Fibroblast of lung (primary cell): ENCODE results near the gene ZCCHC14. TPM values are rescaled to one million over a fixed set of nuclear protein-coding genes. Genes with fewer than 3 reads are reported as not detected.
"Not testable (repeated sequence)": the region's sequence is repeated elsewhere in the genome, so short reads cannot be mapped to it uniquely, and the experiment has no call there.

Experiments
- DNase-seq, 2 donors: peaks; one replicate each; pipeline versions ENCODE4 v3.0.0 to v3.0.0-alpha.2; 2010; ENCODE audit warnings: low read depth in 2 of 2
- H2AFZ ChIP-seq: 2 replicates; pipeline ENCODE4 v1.5.1; 2012; ENCODE audit warnings: low read length, control low read depth, inconsistent platforms
- H3K27ac ChIP-seq: 2 replicates; pipeline ENCODE4 v1.5.1; 2011; ENCODE audit warnings: low read length, control low read depth; ENCODE audit not compliant: insufficient read depth
- H3K27me3 ChIP-seq: 2 replicates; pipeline ENCODE4 v1.5.1; 2011; ENCODE audit warnings: mild to moderate bottlenecking, low read length; ENCODE audit not compliant: control insufficient read depth, insufficient read depth
- H3K36me3 ChIP-seq: 2 replicates; pipeline ENCODE4 v1.5.1; 2011; ENCODE audit warnings: low read length; ENCODE audit not compliant: control insufficient read depth, insufficient read depth
- H3K4me1 ChIP-seq: 2 replicates; pipeline ENCODE4 v1.5.1; 2011; ENCODE audit warnings: low read length; ENCODE audit not compliant: control insufficient read depth, insufficient read depth; ENCODE audit errors: extremely low read depth
- H3K4me2 ChIP-seq: 2 replicates; pipeline ENCODE4 v1.5.1; 2011; ENCODE audit warnings: low read length, control low read depth; ENCODE audit not compliant: insufficient read depth; ENCODE audit errors: extremely low read depth
- H3K4me3 ChIP-seq, 4 experiments: fragments of 200-600 bp in 1 of 4; sonication (generic) in 1 of 4; replicated peaks in 1 of 4; 2 replicates each; pipeline ENCODE4 v1.5.1; 2011 to 2016; ENCODE audit warnings: low read length in 4 of 4, low read depth in 3 of 4, mild to moderate bottlenecking in 3 of 4, control low read depth in 2 of 4, inconsistent platforms in 1 of 4, mixed read lengths in 1 of 4; ENCODE audit not compliant: insufficient read depth in 1 of 4; ENCODE audit errors: control extremely low read depth in 1 of 4
- H3K79me2 ChIP-seq: 2 replicates; pipeline ENCODE4 v1.5.1; 2012; ENCODE audit warnings: mild to moderate bottlenecking, low read length, inconsistent platforms; ENCODE audit not compliant: control insufficient read depth, insufficient read depth
- H3K9ac ChIP-seq: 2 replicates; pipeline ENCODE4 v1.5.1; 2011; ENCODE audit warnings: mild to moderate bottlenecking, low read length, control low read depth; ENCODE audit not compliant: insufficient read depth
- H3K9me3 ChIP-seq: 2 replicates; pipeline ENCODE4 v1.5.1; 2012; ENCODE audit warnings: low read depth, low read length; ENCODE audit not compliant: control insufficient read depth, insufficient read depth
- H4K20me1 ChIP-seq: 2 replicates; pipeline ENCODE4 v1.5.1; 2011; ENCODE audit warnings: low read length; ENCODE audit not compliant: control insufficient read depth, insufficient read depth; ENCODE audit errors: extremely low read depth
- CTCF ChIP-seq, 2 donors: IDR thresholded peaks in 1 of 2; conservative IDR thresholded peaks in 1 of 2; 1 replicate in 1 of 2; 2 replicates in 1 of 2; pipeline ENCODE4 v1.5.1; 2011 to 2012; ENCODE audit warnings: low read length in 2 of 2, control low read depth in 1 of 2, inconsistent platforms in 1 of 2, low read depth in 1 of 2, mild to moderate bottlenecking in 1 of 2
- EZH2 ChIP-seq: IDR thresholded peaks from 2 replicates; pipeline ENCODE4 v1.5.1; 2012; ENCODE audit warnings: low read length, control low read depth, mild to moderate bottlenecking; ENCODE audit errors: missing control alignments
- polyA plus RNA-seq, 2 donors: library from polyadenylated mRNA; depleted of rRNA in 1 of 2; stranded (reverse) in 1 of 2; unstranded in 1 of 2; fragments of >200 nt; gene quantifications; 2 replicates each; pipeline ENCODE4 v1.2.1, GENCODE V29; 2011 to 2012; ENCODE audit warnings: missing spikeins in 1 of 2
- total RNA-seq: library from RNA; depleted of rRNA; stranded (reverse); fragments of >200 nt; gene quantifications from 2 replicates; pipeline ENCODE4 v1.2.1, GENCODE V29; 2014

The ZCCHC14 gene
- total and polyA plus RNA-seq, 2 donors (not counting 1 experiment from before 2014, with no cell fraction given): 6.4 to 16.3 TPM

- Histone ChIP-seq H3K9ac (no peak overlapping the region), H2AFZ (no peak overlapping the region), H3K36me3 (no peaks in the 10 kb centered on the region), H3K4me2 (no peak overlapping the region), H3K27me3 (no peaks in the 10 kb centered on the region), H3K9me3 (no peaks in the 10 kb centered on the region), H3K79me2 (peaks cover 16% of the 10 kb centered on the region), H3K4me3 (no peak overlapping the region), H3K4me1 (peaks cover 9% of the 10 kb centered on the region), H4K20me1 (no peaks in the 10 kb centered on the region), H3K27ac (no peak overlapping the region)
- no peak for DNase-seq
- TF ChIP-seq EZH2 (no peak), CTCF (conservative IDR thresholded peaks at IDR 0.05 in 1 of 2, IDR thresholded peaks at IDR 0.05 in 1 of 2; ENCODE audit: low read depth in 1 of 2, low read length in 2 of 2) (no peak)
Measured at GRCh38 chr16:87389245-87389644, 103.6 kb downstream of the ZCCHC14 start.

DNA sequence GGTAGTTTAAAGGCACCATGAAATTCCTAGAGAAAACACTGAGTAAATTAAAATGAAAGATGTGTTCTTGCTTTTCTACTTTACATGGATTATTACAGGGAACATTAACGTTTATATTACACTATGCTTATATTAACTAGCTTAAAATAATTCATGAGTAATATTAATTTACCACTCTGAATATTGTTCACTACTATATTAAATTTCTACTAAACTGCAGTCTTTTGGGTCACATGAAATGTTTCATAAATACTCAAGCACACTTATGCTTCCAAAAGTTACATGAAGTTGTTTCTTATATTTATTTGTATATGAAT lies 104.0 kb downstream of the ZCCHC14 start:
- no peak overlapping the region for H2AFZ ChIP-seq
- peak overlapping the region; percentile 74 for H3K27ac ChIP-seq
- H3K27me3 ChIP-seq: no peaks in the 10 kb centered on the region
- H4K20me1 ChIP-seq: no peaks in the 10 kb centered on the region
- TF ChIP-seq EZH2 (no peak), CTCF (conservative IDR thresholded peaks at IDR 0.05 in 1 of 2, IDR thresholded peaks at IDR 0.05 in 1 of 2; ENCODE audit: low read depth in 1 of 2, low read length in 2 of 2) (no peak)
- no peaks in the 10 kb centered on the region for H3K36me3 ChIP-seq
- no peak overlapping the region for H3K9ac ChIP-seq
- H3K4me1 ChIP-seq: peaks cover 6% of the 10 kb centered on the region
- no peak overlapping the region for H3K4me2 ChIP-seq
- H3K9me3 ChIP-seq: no peaks in the 10 kb centered on the region
- H3K4me3 ChIP-seq: no peak overlapping the region
- H3K79me2 ChIP-seq: peaks cover 12% of the 10 kb centered on the region
- no peak for DNase-seq

DNA sequence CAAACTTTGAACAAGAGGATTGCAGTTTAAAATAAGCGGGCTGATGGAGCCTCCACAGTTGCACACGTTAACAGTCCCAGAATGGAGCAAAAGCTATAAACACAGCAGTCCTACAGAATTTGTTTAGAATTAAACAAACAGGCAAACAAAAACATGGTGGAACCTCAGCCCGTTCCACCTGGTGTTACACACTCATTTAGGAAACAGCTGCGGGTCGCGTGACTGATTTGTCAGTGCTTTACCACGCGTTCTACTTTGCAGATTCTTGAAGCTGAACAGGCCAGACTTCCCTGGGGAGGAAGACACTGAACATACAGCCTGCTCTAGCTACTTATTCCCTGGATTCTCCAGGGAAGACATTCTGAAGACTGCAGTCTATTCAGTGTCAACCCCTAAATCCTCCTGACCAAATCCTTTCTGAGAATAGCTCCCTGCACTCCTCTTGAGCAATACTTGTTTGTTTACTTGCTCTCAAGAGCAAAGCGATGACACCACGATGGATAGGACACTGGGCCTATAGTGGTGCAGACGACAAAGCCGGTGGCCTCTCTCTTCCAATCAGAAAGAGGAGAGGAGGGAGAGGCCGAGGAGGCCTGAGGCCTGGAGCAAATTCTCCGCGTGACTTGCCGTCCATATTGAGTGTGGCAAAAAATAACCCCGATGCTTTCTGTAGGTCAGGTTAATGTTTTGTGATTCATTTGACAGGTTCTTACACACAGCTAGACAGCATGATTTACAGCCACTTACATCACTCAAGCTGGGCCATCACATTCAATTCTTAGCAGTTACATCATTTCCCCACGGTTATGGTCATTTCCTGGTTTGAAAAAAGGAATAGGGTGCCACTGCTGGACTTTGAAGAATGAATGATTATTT lies 104.6 kb downstream of the ZCCHC14 start:
- H2AFZ ChIP-seq: peak overlapping the region; percentile 25
- H3K4me2 ChIP-seq: peak overlapping the region; percentile 20
- no peak overlapping the region for H3K9ac ChIP-seq
- no peaks in the 10 kb centered on the region for H4K20me1 ChIP-seq
- peaks cover 6% of the 10 kb centered on the region for H3K4me1 ChIP-seq
- no peaks in the 10 kb centered on the region for H3K27me3 ChIP-seq
- H3K27ac ChIP-seq: peak overlapping the region; percentile 74
- no peak for TF ChIP-seq CTCF (conservative IDR thresholded peaks at IDR 0.05 in 1 of 2, IDR thresholded peaks at IDR 0.05 in 1 of 2; ENCODE audit: low read depth in 1 of 2, low read length in 2 of 2)
- no peak for TF ChIP-seq EZH2
- DNase-seq: peak; percentile 99 to 100
- H3K36me3 ChIP-seq: no peaks in the 10 kb centered on the region
- no peaks in the 10 kb centered on the region for H3K9me3 ChIP-seq
- peak overlapping the region in 2 of 4 experiments; percentile 5 to 6 for H3K4me3 ChIP-seq
- H3K79me2 ChIP-seq: peaks cover 6% of the 10 kb centered on the region

DNA sequence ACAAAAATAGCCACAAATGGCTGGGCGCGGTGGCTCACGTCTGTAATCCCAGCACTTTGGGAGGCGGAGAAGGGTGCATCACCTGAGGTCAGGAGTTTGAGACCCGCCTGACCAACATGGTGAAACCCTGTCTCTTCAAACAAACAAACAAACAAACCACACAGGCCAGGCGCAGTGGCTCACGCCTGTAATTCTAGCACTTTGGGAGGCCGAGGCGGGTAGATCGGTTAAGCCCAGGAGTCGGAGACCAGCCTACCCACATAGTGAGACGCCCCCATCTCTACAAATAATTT lies 108.0 kb downstream of the ZCCHC14 start:
- not testable (repeated sequence) for H4K20me1 ChIP-seq, H3K27me3 ChIP-seq, H2AFZ ChIP-seq, H3K9me3 ChIP-seq, H3K36me3 ChIP-seq, H3K9ac ChIP-seq, DNase-seq, H3K4me1 ChIP-seq
- Histone ChIP-seq H3K79me2 (peaks cover 31% of the 10 kb centered on the region), H3K4me2 (peak overlapping the region; percentile 76), H3K4me3 (peak overlapping the region; percentile 33 to 70 (median 55)), H3K27ac (peak overlapping the region; percentile 85)
